IMR-90 (cell line): ENCODE results near the gene DPYD. TPM values are rescaled to one million over a fixed set of nuclear protein-coding genes. Genes with fewer than 3 reads are reported as not detected.

ENCODE experiments used
- ATAC-seq: fragments of 200-7000 bp; cut with Tn5 transposase; 2 replicates; pipeline ENCODE4 v1.9.1; 2020; ENCODE audit warnings: low read depth, mild to moderate bottlenecking, moderate library complexity
- BruUV-seq: library from RNA; stranded (reverse); fragments of 400-500 nt; replicated peaks from 2 replicates; lab custom pipeline; 2021; lab: Mats Ljungman, UMichigan
- CTCF ChIA-PET: fragments of 300-600 bp; formaldehyde crosslinking; extraction: SDS; loops from one replicate; lab custom pipeline; 2021; ENCODE audit warnings: antibody characterized with exemption; lab: Yijun Ruan, JAX
- POLR2A ChIA-PET: fragments of 300-600 bp; sonication (Branson Sonifier 250); formaldehyde crosslinking; loops from one replicate; lab custom pipeline; 2022; ENCODE audit warnings: antibody characterized with exemption; ENCODE audit not compliant: unreplicated experiment; lab: Charles Lee
- DNase-seq: peaks from one replicate; pipeline ENCODE4 v3.0.0; 2013
- H2AFZ ChIP-seq: replicated peaks from 2 replicates; pipeline ENCODE3; 2013; ENCODE audit warnings: low read length, mild to moderate bottlenecking; ENCODE audit not compliant: poor library complexity
- H2AK5ac ChIP-seq: 2 replicates; pipeline ENCODE4 v1.6.1; 2013; ENCODE audit warnings: low read depth, low read length, inconsistent platforms
- H2AK9ac ChIP-seq: replicated peaks from 2 replicates; pipeline ENCODE3; 2013; ENCODE audit warnings: mild to moderate bottlenecking, low read depth, low read length, moderate library complexity; ENCODE audit not compliant: poor library complexity
- H2BK120ac ChIP-seq: 2 replicates; pipeline ENCODE4 v1.6.1; 2013; ENCODE audit warnings: low read depth, low read length, inconsistent platforms
- H2BK15ac ChIP-seq: 3 replicates; pipeline ENCODE4 v1.6.1; 2013; ENCODE audit warnings: low read depth, low read length, inconsistent platforms
- H2BK20ac ChIP-seq: 2 replicates; pipeline ENCODE4 v1.6.1; 2013; ENCODE audit warnings: low read depth, mild to moderate bottlenecking, inconsistent platforms, low read length, moderate library complexity
- H2BK5ac ChIP-seq: 2 replicates; pipeline ENCODE4 v1.6.1; 2013; ENCODE audit warnings: mild to moderate bottlenecking, low read depth, low read length, inconsistent platforms; ENCODE audit not compliant: poor library complexity, severe bottlenecking
- H3K14ac ChIP-seq: replicated peaks from 2 replicates; pipeline ENCODE4 v1.6.1; 2013; ENCODE audit warnings: low read depth, low read length, inconsistent platforms
- H3K18ac ChIP-seq: 2 replicates; pipeline ENCODE4 v1.6.1; 2013; ENCODE audit warnings: low read depth, low read length, control low read depth
- H3K23ac ChIP-seq: 2 replicates; pipeline ENCODE4 v1.6.1; 2013; ENCODE audit warnings: low read depth, low read length, inconsistent platforms
- H3K27ac ChIP-seq: 2 replicates; pipeline ENCODE4 v1.5.1; 2013; ENCODE audit warnings: mild to moderate bottlenecking, control low read depth, low read length; ENCODE audit not compliant: insufficient read depth
- H3K27me3 ChIP-seq: 2 replicates; pipeline ENCODE4 v1.6.1; 2013; ENCODE audit warnings: low read length; ENCODE audit not compliant: control insufficient read depth, insufficient read depth
- H3K36me3 ChIP-seq: 2 replicates; pipeline ENCODE4 v1.6.1; 2013; ENCODE audit warnings: low read length, mixed read lengths; ENCODE audit not compliant: control insufficient read depth, insufficient read depth
- H3K4ac ChIP-seq: 2 replicates; pipeline ENCODE4 v1.6.1; 2013; ENCODE audit warnings: low read depth, low read length, inconsistent platforms
- H3K4me1 ChIP-seq: 2 replicates; pipeline ENCODE4 v1.6.1; 2013; ENCODE audit warnings: low read length, mixed read lengths; ENCODE audit not compliant: control insufficient read depth, insufficient read depth
- H3K4me2 ChIP-seq: 2 replicates; pipeline ENCODE4 v1.6.1; 2013; ENCODE audit warnings: low read depth, mild to moderate bottlenecking, control low read depth, low read length, moderate library complexity
- H3K4me3 ChIP-seq: 2 replicates; pipeline ENCODE4 v1.5.1; 2013; ENCODE audit warnings: low read depth, mild to moderate bottlenecking, control low read depth, low read length, moderate library complexity; ENCODE audit not compliant: insufficient read depth
- H3K56ac ChIP-seq: 2 replicates; pipeline ENCODE4 v1.6.1; 2013; ENCODE audit warnings: low read length, inconsistent platforms; ENCODE audit not compliant: insufficient read depth; ENCODE audit errors: extremely low read depth
- H3K79me1 ChIP-seq, 2 experiments: 2 replicates each; pipeline ENCODE4 v1.6.1; 2013; ENCODE audit warnings: low read length in 2 of 2, inconsistent platforms in 1 of 2, low read depth in 1 of 2
- H3K9ac ChIP-seq: 2 replicates; pipeline ENCODE4 v1.6.1; 2013; ENCODE audit warnings: low read depth, low read length, control low read depth
- H3K9me1 ChIP-seq: 2 replicates; pipeline ENCODE4 v1.6.1; 2013; ENCODE audit warnings: low read length, inconsistent platforms; ENCODE audit not compliant: insufficient read depth
- H3K9me3 ChIP-seq: 2 replicates; pipeline ENCODE4 v1.6.1; 2013; ENCODE audit warnings: low read length; ENCODE audit not compliant: control insufficient read depth, insufficient read depth
- H4K20me1 ChIP-seq: 2 replicates; pipeline ENCODE4 v1.6.1; 2013; ENCODE audit warnings: low read length, inconsistent platforms; ENCODE audit not compliant: insufficient read depth
- H4K5ac ChIP-seq: 2 replicates; pipeline ENCODE4 v1.6.1; 2013; ENCODE audit warnings: mild to moderate bottlenecking, low read depth, low read length, control low read depth
- H4K8ac ChIP-seq, 2 experiments: 2 replicates each; pipeline ENCODE4 v1.6.1; 2013; ENCODE audit warnings: low read depth in 2 of 2, low read length in 2 of 2, control low read depth in 1 of 2, inconsistent platforms in 1 of 2
- H4K91ac ChIP-seq: 2 replicates; pipeline ENCODE4 v1.6.1; 2013; ENCODE audit warnings: low read depth, low read length, inconsistent platforms; ENCODE audit not compliant: insufficient read depth
- WGBS, 2 experiments: methylation state at CpG; one replicate each; pipeline versions ENCODE4 v1.1.5 to v1.1.7; 2013; ENCODE audit warnings: missing lambda C conversion rate in 2 of 2; ENCODE audit not compliant: insufficient read length in 1 of 2; ENCODE audit errors: extremely low coverage in 2 of 2; 5-methylcytosine and 5-hydroxymethylcytosine counted together
- dilution Hi-C: fragments of 300-500 bp; cut with HindIII; formaldehyde crosslinking; loops from one replicate; pipeline ENCODE4 v1.14.3; 2018; ENCODE audit warnings: low sequenced_read_pairs; ENCODE audit not compliant: unreplicated experiment
- in situ Hi-C: fragments of 300-500 bp; cut with MboI; formaldehyde crosslinking; loops from 3 replicates; pipeline ENCODE4 v1.14.3; 2019; ENCODE audit warnings: low sequenced_read_pairs, inconsistent platforms, mixed read lengths
- intact Hi-C: fragments of 100-400 bp; cut with micrococcal nuclease; formaldehyde crosslinking; loops from 2 replicates; pipeline ENCODE4 v1.10.0; 2022
- polyA plus RNA-seq, 3 experiments: library from polyadenylated mRNA; depleted of rRNA; stranded (reverse); fragments of >200 nt; gene quantifications; 2 replicates each; pipeline ENCODE4 v1.2.3, GENCODE V29; 2012; ENCODE audit warnings: low replicate concordance in 1 of 3
- total RNA-seq: library from RNA; depleted of rRNA; stranded (reverse); fragments of >200 nt; gene quantifications from 2 replicates; pipeline ENCODE4 v1.2.3, GENCODE V29; 2012
- TF ChIP-seq, protein P1 (sequence below): fragments of 150-350 bp; IDR thresholded peaks from 2 replicates; pipeline ENCODE4 v1.6.1; 2016; ENCODE audit warnings: low read depth, mild to moderate bottlenecking, low read length, moderate library complexity, borderline replicate concordance

Gene DPYD
- total and polyA plus RNA-seq, 2 of the 4 experiments (the other 2 are of a cell fraction) = 9.3 to 47.3 TPM

DNA sequence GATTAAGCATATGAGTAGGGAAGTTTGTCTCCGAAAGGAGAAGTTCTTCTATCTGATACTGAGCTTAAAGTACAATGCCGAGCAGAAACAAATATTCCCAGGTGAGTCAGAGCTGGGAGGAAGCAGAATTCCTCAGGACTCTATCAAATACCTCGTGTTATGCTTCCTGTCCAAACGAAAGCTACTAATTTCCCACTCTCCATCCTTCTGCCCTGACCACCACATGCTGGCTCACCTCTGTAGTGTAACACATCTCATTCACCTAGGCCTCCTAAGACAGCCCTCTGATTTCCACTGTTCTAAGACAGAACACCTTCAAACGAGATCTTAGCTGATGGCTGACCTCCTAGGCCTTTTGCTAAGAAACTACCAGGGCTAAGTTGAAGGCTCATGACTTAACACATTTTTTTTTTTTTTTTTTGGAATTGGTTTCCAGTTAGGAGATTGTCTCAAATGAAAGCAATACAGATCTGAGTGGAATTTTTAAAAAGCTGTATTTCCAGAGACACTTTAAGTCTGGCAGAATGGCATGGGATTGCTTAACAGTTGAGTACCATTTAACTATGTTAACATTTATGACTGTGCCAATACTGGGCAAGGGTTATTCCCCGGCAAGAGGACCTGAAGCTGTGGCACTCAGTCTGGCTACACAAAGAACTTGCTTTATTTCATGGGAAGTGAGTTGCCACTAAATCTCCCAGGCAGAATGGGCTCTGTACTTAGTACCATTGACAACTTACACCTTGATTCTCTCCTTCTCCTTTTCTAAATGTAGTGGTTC is 583.4 kb downstream of the DPYD start:
- no peak overlapping the region for H4K91ac ChIP-seq
- no peak overlapping the region for H3K4me2 ChIP-seq
- 0 out of 2 replicates have a peak overlapping the region, but pooled peaks have one; percentile 2 for H3K4ac ChIP-seq
- no peak overlapping the region for H2BK120ac ChIP-seq
- H2BK5ac ChIP-seq = no peak overlapping the region
- H3K4me1 ChIP-seq = peaks cover 11% of the 10 kb centered on the region
- no peak overlapping the region for H3K18ac ChIP-seq
- ChIA-PET POLR2A (no interaction called here), CTCF (interaction anchor here (0.5 kb wide), 1 partner anchor 173 kb away, joined by 5 read pairs; no protein-coding TSS in a partner anchor)
- no peak overlapping the region for H4K8ac ChIP-seq
- H3K4me3 ChIP-seq = no peak overlapping the region
- ATAC-seq = no peak
- no peaks in the 10 kb centered on the region for H4K20me1 ChIP-seq
- no peaks in the 10 kb centered on the region for H3K79me1 ChIP-seq
- no peak overlapping the region for H3K9ac ChIP-seq
- intact Hi-C loops = loop anchor here (10.0 kb wide), 1 partner anchor 373 kb away; no protein-coding TSS in a partner anchor
- TF ChIP-seq, protein P1, sequence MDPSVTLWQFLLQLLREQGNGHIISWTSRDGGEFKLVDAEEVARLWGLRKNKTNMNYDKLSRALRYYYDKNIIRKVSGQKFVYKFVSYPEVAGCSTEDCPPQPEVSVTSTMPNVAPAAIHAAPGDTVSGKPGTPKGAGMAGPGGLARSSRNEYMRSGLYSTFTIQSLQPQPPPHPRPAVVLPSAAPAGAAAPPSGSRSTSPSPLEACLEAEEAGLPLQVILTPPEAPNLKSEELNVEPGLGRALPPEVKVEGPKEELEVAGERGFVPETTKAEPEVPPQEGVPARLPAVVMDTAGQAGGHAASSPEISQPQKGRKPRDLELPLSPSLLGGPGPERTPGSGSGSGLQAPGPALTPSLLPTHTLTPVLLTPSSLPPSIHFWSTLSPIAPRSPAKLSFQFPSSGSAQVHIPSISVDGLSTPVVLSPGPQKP = no peak
- no CpG with 5 or more reads among the region's 6 CpGs for WGBS, 2 experiments
- no peak overlapping the region for H3K27ac ChIP-seq
- H3K14ac ChIP-seq = 0 out of 2 replicates have a peak overlapping the region, but pooled peaks have one; percentile 5
- peak overlapping the region; percentile 74; the same call in 1 of the 3 replicates for H2BK15ac ChIP-seq
- dilution Hi-C loops = no loop called here
- H3K23ac ChIP-seq = no peak overlapping the region
- no peak overlapping the region for H4K5ac ChIP-seq
- H3K56ac ChIP-seq = no peak overlapping the region
- peak; percentile 17 for DNase-seq
- no peak overlapping the region for H2AK9ac ChIP-seq
- peak overlapping the region; percentile 39; the same call in 1 of the 2 replicates for H2BK20ac ChIP-seq
- H3K27me3 ChIP-seq = no peaks in the 10 kb centered on the region
- no peaks in the 10 kb centered on the region for H3K36me3 ChIP-seq
- 0 out of 2 replicates have a peak, but pooled peaks cover under 1% of the 10 kb centered on the region for H3K9me1 ChIP-seq
- no TSS peak for BruUV-seq
- in situ Hi-C loops = no loop called here
- no peak overlapping the region for H2AFZ ChIP-seq
- H3K9me3 ChIP-seq = no peaks in the 10 kb centered on the region
- no peak overlapping the region for H2AK5ac ChIP-seq
